ENCODE data around the gene WDR33. TPM values are rescaled to one million over a fixed set of nuclear protein-coding genes. Genes with fewer than 3 reads are reported as not detected.

The WDR33 gene
- total RNA-seq, 1 donor from 2014 or later: 37.1 TPM

GRCh38 chr2:127786048-127786809 lies 24.7 kb downstream of the WDR33 start:
- intact Hi-C loops (cut with DNase I): no loop called here

GRCh38 chr2:127784965-127785518 lies 25.9 kb downstream of the WDR33 start:
- Histone ChIP-seq H3K27ac (no peak overlapping the region), H3K4me1 (peaks cover 16% of the 10 kb centered on the region), H3K27me3 (no peaks in the 10 kb centered on the region), H3K36me3 (no peaks in the 10 kb centered on the region), H3K4me3 (no peak overlapping the region), H3K9me3 (no peaks in the 10 kb centered on the region)
- no peak for TF ChIP-seq CTCF (IDR thresholded peaks at IDR 0.05)
- no peak for DNase-seq (ENCODE audit: extremely low spot score in 2 of 2)
- intact Hi-C loops (cut with DNase I): no loop called here

More at GRCh38 chr2:127786048-127786809, 24.7 kb downstream of the WDR33 start:
- Histone ChIP-seq H3K27ac (no peak overlapping the region), H3K9me3 (no peaks in the 10 kb centered on the region), H3K36me3 (no peaks in the 10 kb centered on the region), H3K27me3 (no peaks in the 10 kb centered on the region), H3K4me3 (no peak overlapping the region), H3K4me1 (peaks cover 20% of the 10 kb centered on the region)
- DNase-seq (ENCODE audit: extremely low spot score in 2 of 2): no peak
- TF ChIP-seq POLR2A (IDR thresholded peaks at IDR 0.05) (no peak), CTCF (IDR thresholded peaks at IDR 0.05) (no peak), POLR2AphosphoS5 (IDR thresholded peaks at IDR 0.05; ENCODE audit: insufficient read depth in 1 of 2, low read depth in 1 of 2) (no peak)

GRCh38 chr2:127783101-127783500 lies 27.9 kb downstream of the WDR33 start:
- no peaks in the 10 kb centered on the region for H3K36me3 ChIP-seq
- intact Hi-C loops (cut with DNase I): no loop called here

GRCh38 chr2:127778850-127779249 lies 32.1 kb downstream of the WDR33 start:
- TF ChIP-seq POLR2AphosphoS5 (IDR thresholded peaks at IDR 0.05; ENCODE audit: insufficient read depth in 1 of 2, low read depth in 1 of 2): no peak
- no peak for TF ChIP-seq CTCF (IDR thresholded peaks at IDR 0.05)
- no peak for TF ChIP-seq POLR2A (IDR thresholded peaks at IDR 0.05)
- no peaks in the 10 kb centered on the region for H3K27me3 ChIP-seq
- H3K9me3 ChIP-seq: no peaks in the 10 kb centered on the region
- no peaks in the 10 kb centered on the region for H3K36me3 ChIP-seq
- H3K27ac ChIP-seq: no peak overlapping the region
- H3K4me1 ChIP-seq: peaks cover 23% of the 10 kb centered on the region
- H3K4me3 ChIP-seq: no peak overlapping the region
- intact Hi-C loops (cut with DNase I): no loop called here
- DNase-seq (ENCODE audit: extremely low spot score in 2 of 2): no peak

More at GRCh38 chr2:127783101-127783500, 27.9 kb downstream of the WDR33 start:
- Histone ChIP-seq H3K27me3 (no peaks in the 10 kb centered on the region), H3K27ac (no peak overlapping the region), H3K4me3 (no peak overlapping the region), H3K4me1 (peaks cover 21% of the 10 kb centered on the region), H3K9me3 (no peaks in the 10 kb centered on the region)
- DNase-seq (ENCODE audit: extremely low spot score in 2 of 2): no peak
- no peak for TF ChIP-seq POLR2A (IDR thresholded peaks at IDR 0.05)
- no peak for TF ChIP-seq CTCF (IDR thresholded peaks at IDR 0.05)
- no peak for TF ChIP-seq POLR2AphosphoS5 (IDR thresholded peaks at IDR 0.05; ENCODE audit: insufficient read depth in 1 of 2, low read depth in 1 of 2)

- TF ChIP-seq POLR2AphosphoS5 (IDR thresholded peaks at IDR 0.05; ENCODE audit: insufficient read depth in 1 of 2, low read depth in 1 of 2) (no peak), POLR2A (IDR thresholded peaks at IDR 0.05) (no peak), CTCF (IDR thresholded peaks at IDR 0.05) (no peak)
Measured at GRCh38 chr2:127778447-127778846, 32.5 kb downstream of the WDR33 start.

More at GRCh38 chr2:127778447-127778846, 32.5 kb downstream of the WDR33 start:
- Histone ChIP-seq H3K27me3 (no peaks in the 10 kb centered on the region), H3K27ac (no peak overlapping the region), H3K4me3 (no peak overlapping the region), H3K4me1 (peaks cover 26% of the 10 kb centered on the region), H3K36me3 (no peaks in the 10 kb centered on the region), H3K9me3 (no peaks in the 10 kb centered on the region)
- no peak for DNase-seq (ENCODE audit: extremely low spot score in 2 of 2)
- intact Hi-C loops (cut with DNase I): no loop called here
